HG03565 (cell line): ENCODE data around the gene GCSAML.
"Not testable (repeated sequence)": the region's sequence is repeated elsewhere in the genome, so short reads cannot be mapped to it uniquely, and the experiment has no call there.

Source experiments
- ATAC-seq: cut with Tn5 transposase; IDR thresholded peaks from one replicate; pipeline ENCODE4 v1.9.1; 2021; ENCODE audit warnings: mild to moderate bottlenecking, moderate library complexity; ENCODE audit not compliant: unreplicated experiment

The GCSAML gene

DNA sequence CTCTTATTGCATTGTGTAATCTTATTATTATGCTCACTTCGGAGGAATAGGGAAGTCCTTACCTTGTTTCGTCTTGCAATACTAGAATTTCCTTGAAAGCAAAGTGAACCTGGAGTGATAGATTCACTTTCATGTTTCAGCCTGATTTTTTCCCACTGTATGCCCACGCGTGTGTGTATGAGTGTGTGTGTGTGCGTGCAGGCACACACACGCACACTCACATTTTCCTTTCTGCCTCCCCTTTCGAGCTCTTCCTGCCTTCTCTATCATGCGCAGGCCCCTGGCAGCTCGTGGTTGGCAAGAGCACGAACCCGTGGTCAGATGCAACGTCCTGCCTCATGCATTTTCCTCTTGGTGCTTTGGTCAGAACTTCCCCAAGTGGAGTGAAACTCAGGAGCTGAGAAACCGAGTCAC lies at the start of gene GCSAML:
Gene GCSAML, plus strand, starts transcription at position 366 of the 414 bp plus-strand sequence. CDS start 58 bp downstream, outside the sequence.
- no peak for ATAC-seq

DNA sequence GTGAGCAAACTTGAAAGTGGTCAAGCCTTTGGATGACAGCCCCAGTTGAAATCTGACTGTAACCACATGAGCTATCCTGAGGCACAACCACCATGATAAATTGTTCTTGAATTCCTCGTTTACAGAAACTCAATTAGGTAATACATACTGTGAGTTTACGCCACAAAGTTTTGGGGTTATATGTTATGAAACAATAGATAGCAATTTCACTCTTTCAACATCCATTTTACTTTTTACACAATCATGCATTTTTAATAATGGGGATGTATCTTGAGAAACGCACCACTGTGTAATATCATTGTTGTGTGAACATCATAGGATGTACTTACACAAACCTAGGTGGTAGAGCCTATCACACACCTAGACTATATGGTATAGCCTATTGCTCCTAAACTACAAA lies 48.1 kb upstream of the GCSAML start:
- no peak for ATAC-seq

DNA sequence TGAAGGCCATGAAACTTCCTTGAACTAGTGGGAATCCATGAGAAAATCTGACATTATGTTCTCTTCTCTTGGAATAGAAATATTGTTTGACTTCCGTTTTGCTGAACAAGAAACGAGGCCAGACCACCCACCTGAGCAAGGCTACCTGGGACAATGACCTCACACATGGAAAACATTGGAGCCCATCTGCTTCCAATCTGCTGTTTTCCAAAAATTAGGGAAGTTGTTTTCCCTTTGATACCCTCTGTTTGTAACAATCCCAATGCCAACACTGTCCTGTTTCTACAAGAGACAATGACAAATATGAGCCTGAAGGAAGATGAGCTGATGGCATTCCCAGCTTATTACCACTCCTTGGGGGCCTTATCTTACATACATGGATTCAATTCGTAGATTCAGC lies 42.1 kb upstream of the GCSAML start:
- no peak for ATAC-seq

DNA sequence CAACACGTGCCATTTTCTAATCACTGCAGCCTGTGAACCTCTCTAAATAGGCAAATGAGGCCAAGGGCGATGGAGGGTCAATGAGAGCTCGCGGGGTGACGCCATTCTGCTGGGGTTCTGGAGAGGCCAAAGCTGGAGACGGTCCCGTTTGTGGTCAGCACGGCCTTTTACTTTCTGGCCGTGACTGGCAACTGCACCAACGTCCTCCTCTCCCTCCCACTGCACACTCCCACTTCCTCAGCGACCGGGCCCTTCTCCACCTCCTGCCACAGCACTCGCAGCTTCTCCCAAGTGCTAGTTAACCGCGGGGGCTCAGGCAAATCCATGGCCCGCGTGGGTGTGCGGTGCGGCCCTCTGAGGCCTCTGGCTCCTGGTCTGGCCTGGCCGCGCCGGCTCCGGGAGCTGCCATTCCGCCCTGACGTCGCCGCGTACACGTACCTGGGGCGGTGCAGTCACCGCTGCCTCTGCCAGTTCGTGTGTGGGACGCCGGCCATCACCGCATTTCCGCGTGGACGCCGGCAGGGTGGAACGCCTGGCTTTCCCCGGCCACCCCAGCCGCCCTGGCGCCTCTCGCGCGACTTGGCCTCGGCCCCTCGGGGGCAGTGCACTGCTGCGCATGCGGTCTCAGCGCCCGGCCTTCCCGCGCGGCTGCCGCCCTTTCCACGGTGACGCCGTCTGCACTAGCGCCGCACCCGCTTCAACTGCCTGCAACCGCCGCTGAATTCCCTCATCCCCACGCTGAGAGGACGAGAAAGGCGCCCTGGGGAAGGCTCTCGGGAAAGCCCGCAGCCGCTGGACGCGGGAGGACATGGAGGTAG lies 30.9 kb upstream of the GCSAML start:
- no peak for ATAC-seq

GRCh38 chr1:247518613-247518891 lies 30.4 kb upstream of the GCSAML start:
- ATAC-seq, result no peak

DNA sequence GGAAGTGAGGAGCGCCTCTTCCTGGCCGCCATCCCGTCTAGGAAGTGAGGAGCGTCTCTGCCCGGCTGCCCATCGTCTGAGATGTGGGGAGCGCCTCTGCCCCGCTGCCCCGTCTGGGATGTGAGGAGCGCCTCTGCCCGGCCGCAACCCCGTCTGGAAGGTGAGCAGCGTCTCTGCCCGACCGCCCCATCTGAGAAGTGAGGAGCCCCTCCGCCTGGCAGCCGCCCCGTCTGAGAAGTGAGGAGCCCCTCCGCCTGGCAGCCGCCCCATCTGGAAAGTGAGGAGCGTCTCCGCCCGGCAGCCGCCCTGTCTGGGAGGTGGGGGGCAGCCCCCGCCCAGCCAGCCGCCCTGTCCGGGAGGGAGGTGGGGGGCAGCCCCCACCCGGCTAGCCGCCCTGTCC lies 27.0 kb upstream of the GCSAML start:
- ATAC-seq, result not testable (repeated sequence)

GRCh38 chr1:247528812-247529474 lies 20.0 kb upstream of the GCSAML start:
- no peak for ATAC-seq

- ATAC-seq, result no peak
These were observed 19.1 kb upstream of the GCSAML start for GRCh38 chr1:247529771-247530355.

DNA sequence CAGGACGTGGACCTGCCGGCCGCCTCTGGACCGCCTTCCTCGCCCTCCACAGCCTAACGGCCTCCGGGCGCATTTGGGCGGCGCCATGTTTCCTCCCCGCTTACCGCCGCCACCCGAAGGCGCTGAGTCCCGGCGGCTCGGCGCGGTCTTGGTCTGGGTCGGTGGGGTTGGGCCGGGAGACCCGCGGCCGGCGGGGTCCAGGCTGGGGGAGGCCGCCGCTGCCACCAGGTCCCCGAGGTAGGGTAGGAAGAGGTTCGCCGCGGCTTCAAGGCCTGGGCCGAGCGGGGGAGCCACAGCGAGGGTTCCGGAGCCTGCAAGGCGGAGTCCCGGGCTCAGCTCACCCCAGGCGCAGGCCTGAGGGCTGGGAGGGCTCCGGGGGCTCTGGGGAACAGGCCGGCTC lies 18.1 kb upstream of the GCSAML start:
- ATAC-seq, result no peak

DNA sequence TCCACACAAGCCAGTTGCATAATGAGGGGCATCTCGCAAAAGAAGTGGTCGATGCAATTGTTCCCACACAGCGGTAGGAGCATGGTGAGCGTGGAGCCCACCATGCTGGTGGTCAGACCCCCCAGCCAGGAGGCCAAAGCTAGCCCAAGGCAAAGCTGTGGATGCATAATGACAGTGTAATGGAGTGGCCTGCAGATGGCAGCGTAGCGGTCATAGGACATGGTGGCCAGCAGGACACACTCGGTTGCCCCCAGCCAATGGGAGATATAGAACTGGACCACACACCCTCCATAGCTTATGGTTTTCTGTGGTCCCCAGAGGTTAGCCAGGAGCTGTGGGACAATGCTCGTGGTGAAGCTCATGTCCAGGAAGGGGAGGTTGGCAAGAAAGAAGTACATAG lies 17.0 kb upstream of the GCSAML start:
- no peak for ATAC-seq

DNA sequence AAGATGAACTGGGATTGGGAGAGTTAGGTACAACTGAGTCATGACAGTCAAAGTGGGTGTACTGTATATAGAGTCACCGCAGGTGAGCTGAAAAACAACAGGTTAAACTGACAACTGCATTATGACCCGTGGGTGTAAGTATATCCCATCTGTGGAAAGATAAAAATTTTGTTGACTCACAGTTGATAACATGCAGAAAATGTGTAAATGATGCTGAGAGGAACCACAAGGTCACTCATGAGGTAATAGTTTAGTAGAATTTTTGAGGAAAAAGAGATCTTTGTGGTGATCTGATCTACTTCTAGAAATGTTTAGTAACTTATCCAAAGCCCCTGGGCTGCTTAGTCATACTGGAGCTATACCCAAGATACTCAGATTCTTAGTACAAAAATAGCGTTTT lies 13.5 kb upstream of the GCSAML start:
- no peak for ATAC-seq

DNA sequence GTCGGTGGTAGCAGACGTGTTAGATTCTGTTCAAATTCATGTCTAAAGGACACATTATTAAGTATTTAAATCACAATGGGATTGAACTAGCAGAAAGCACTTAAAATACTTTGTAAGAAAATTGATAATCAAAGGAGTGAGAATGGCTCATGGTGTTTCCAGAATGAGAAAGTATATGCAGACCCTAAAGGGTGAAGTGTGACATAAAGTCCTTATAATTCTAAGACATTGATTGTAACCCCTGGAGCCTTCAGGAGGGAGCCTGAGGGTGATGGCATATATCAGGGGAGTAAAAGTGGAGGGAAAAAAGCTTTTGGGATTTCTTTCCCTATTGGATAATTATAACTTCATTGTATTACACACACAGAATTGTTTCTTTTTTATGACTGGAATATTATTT lies 12.6 kb upstream of the GCSAML start, which contains the start of gene OR2C3:
Gene OR2C3, minus strand, starts transcription at position 101 of the 400 bp plus-strand sequence. CDS start 3,929 bp downstream, outside the sequence.
- no peak for ATAC-seq

DNA sequence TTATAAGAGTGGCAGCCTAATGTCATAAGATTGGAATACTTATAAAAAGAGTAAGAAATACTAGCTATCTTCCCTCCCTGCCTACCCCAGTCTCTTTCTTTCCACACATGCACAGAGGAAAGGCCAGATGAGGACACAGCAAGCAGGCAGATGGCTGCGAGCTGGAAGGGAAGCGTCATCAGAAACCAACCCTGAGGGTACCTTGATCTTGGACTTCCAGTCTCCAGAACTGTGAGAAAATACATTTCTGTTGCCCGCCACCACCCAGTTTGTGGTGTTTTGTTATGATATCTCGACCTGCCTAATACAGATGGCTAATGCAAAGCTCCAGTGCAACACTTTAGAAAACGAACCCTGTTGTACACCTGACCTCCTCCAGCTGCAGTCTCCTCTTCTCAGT lies 10.4 kb upstream of the GCSAML start:
- ATAC-seq, result no peak

- no peak for ATAC-seq
These were observed 9.7 kb upstream of the GCSAML start for GRCh38 chr1:247539215-247539614.

DNA sequence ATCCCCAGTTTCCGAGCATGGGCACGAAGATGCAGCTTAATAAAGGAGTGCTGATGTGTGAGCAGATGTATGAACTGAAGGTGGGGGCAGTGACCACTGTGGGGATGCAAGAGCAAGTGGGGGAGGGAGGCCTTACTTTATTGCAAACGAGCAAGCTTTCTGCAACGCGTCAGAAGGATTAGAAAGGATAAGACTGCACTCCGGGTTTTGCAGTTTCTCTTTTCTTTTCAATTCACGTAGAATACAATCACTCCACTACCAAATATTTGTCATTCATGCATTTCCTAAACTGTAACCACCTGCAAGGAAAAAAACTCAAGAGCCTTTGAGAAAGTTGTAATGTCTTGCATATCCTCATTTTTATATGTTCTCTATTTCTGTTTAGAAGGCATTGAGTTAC lies 8.4 kb upstream of the GCSAML start:
- ATAC-seq, result no peak

- ATAC-seq, result no peak
These were observed 6.1 kb upstream of the GCSAML start for GRCh38 chr1:247542811-247543210.

DNA sequence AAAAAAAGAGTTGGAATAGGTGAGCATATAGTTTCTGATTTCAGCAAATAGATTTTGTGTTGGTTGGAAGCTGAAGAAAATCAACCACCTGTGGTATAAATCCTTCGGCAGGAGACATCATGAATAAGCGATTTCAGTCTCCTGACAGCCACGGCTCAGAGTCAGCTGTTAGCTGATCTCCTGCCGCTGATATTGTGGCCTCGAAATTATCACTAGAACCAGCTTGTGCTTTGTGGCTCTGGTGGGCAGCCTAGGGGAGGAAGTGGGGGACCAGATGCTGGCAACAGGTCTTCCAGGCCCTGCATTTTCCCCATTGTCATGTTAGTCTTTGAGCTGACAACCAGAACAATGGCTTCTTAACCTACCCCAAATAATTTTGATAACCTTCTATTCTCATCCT lies 842 bp upstream of the GCSAML start:
- no peak for ATAC-seq

DNA sequence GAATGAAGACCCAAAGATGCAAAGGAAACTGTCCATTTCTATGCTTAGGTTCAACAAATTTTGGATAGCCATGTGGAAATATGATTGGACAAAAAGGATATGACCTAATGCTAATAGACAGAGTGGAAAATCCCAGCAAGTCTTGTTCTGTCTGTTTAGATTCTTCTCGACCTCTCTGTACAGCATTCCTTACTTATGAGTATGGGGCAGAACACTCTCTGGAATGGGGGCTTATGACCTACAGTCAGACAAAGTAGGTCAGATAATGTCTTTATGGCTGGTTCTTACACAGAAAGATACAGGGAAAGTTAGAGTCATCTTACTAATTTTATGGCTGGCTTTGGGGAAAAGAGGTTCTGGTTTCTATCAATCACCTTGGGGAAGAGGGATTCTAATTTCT lies 2.8 kb downstream of the GCSAML start:
- no peak for ATAC-seq

GRCh38 chr1:247552231-247552630 lies 3.3 kb downstream of the GCSAML start:
- no peak for ATAC-seq

DNA sequence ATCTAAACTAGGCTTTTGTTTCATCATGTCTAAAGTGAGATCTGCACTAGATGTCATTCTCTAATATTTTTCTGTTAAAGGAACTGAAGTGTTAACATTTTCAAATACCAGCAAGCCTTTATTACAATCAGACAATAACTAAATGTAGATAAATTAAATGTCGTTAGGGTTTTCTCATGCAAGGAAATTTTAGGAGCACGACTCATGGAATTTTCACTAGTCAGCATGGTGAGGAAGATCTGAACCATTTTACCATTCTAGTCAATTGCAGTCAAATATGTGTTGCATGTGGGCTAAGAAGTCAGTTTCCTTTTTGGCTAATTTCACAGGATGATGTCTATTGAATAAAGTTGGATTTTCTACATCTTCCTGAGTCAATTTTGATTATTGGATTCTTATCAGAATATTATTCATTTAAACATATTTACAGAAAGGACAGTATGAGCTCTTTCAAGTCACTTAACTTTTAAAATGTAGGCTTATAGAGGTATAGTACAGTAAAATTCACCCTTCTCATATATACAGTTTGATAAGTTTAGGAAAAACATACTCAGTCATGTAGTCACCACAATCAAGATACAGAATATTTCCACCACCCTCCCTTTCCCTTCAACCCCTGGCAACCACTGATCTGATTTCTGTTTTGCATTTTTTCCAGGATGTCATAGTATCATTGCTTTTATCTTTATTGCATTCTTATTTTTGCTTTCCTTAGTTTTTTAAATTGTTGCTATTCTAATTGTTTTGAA lies 9.2 kb downstream of the GCSAML start:
- no peak for ATAC-seq

DNA sequence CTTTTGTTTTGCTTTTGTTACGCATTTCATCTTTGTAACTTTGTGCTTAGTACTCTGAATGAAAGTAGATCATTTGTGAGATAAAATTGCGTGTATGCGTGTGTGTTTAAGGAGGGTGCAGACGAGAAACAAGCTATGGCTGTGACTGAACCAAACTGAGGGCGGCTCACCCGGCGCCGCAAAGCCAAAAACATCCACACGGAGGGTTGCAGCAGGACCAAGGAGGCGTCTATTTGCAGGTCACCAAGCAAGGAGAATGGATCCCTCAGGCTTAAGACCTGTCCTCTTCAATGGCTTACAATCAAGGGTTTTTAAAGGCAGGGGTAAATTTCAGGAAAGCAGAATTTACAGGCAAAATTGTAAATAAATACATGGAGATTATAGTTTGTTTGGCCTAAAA lies 12.8 kb downstream of the GCSAML start:
- no peak for ATAC-seq
